Pancreas (tissue), 10 donors: Measurements from ENCODE around the gene TDRKH. TPM values are rescaled to one million over a fixed set of nuclear protein-coding genes. Genes with fewer than 3 reads are reported as not detected.

Source experiments
- ATAC-seq, 4 donors: fragments of 200-7000 bp; cut with Tn5 transposase; one replicate each; pipeline versions ENCODE4 v1.8.0 to v1.9.1; 2020; ENCODE audit warnings: mild to moderate bottlenecking in 4 of 4, moderate library complexity in 4 of 4
- DNase-seq, 6 donors: peaks; one replicate each; pipeline ENCODE4 v3.0.0-alpha.2; 2020
- FAIRE-seq: peaks from 2 replicates; lab custom pipeline; 2012; peaks lifted over from hg19 to GRCh38; lab: Jason Lieb, UNC
- H3K27ac ChIP-seq, 4 donors: fragments of 200-600 bp; sonication (generic); 1 replicate in 3 of 4; 2 replicates in 1 of 4; pipeline versions ENCODE4 v1.5.0 to v1.8.0; 2020
- H3K27me3 ChIP-seq, 4 donors: fragments of 200-600 bp; one replicate each; pipeline ENCODE4 v1.8.0; 2021
- H3K36me3 ChIP-seq, 3 donors: fragments of 200-600 bp; sonication (generic) in 1 of 3; one replicate each; pipeline versions ENCODE4 v1.5.0 to v1.8.0; 2020 to 2021
- H3K4me1 ChIP-seq, 3 donors: fragments of 200-600 bp; one replicate each; pipeline ENCODE4 v1.8.0; 2021
- H3K4me3 ChIP-seq, 4 donors: fragments of 200-600 bp; sonication (generic) in 2 of 4; one replicate each; pipeline versions ENCODE4 v1.5.0 to v1.8.0; 2020 to 2021
- H3K9me3 ChIP-seq, 4 donors: fragments of 200-600 bp; one replicate each; pipeline ENCODE4 v1.8.0; 2021
- WGBS, 2 donors: extraction: QIAGEN DNeasy Blood & Tissue Kit; methylation state at CpG; one replicate each; pipeline ENCODE4 v1.1.7; 2013; 5-methylcytosine and 5-hydroxymethylcytosine counted together
- intact Hi-C, 3 donors: fragments of 100-400 bp; cut with DNase I; formaldehyde crosslinking; loops; one replicate each; pipeline versions ENCODE4 v1.11.1 to v1.14.2; 2022
- polyA plus RNA-seq, 2 donors: library from polyadenylated mRNA; stranded (reverse); fragments of 200-250 nt; gene quantifications; one replicate each; pipeline ENCODE4 v1.2.3, GENCODE V29; 2013
- total RNA-seq, 6 donors: library from RNA; stranded (reverse); fragmentation: NEBNext Ultra II Directional in 4 of 6; extraction: Animal tissue kit (Norgen Biotek cat#: 25700) in 4 of 6; gene quantifications; one replicate each; pipeline versions ENCODE4 v1.2.1 to v1.2.4, GENCODE V29; 2021 to 2023
- TF ChIP-seq, protein P1 (sequence below), 4 donors: fragments of 200-600 bp; sonication (generic) in 3 of 4; IDR thresholded peaks; one replicate each; pipeline versions ENCODE4 v1.5.0 to v1.8.0; 2021; ENCODE audit warnings: antibody characterized with exemption in 4 of 4
- donor health status: healthy with polysubstance abuse.
- donor health status: DM: no; HTN: no; CAD: no; lungs with moderate emphysema.
- donor health status: DM: no; HTN: no; CAD: no.
- donor health status: control.
- donor health status: control.
- donor health status: Bipolar disorder and iron deficiency.
- donor health status: DM: yes; HTN: yes; CAD: no.
- donor health status: DM: no; HTN: no; CAD: no.
- donor health status: DM: no; HTN: no; CAD: no.
- donor health status: DM: yes; HTN: yes; CAD: no.

Gene TDRKH
- total and polyA plus RNA-seq, 8 donors = 2.6 to 7.5 (median 3.7) TPM

DNA sequence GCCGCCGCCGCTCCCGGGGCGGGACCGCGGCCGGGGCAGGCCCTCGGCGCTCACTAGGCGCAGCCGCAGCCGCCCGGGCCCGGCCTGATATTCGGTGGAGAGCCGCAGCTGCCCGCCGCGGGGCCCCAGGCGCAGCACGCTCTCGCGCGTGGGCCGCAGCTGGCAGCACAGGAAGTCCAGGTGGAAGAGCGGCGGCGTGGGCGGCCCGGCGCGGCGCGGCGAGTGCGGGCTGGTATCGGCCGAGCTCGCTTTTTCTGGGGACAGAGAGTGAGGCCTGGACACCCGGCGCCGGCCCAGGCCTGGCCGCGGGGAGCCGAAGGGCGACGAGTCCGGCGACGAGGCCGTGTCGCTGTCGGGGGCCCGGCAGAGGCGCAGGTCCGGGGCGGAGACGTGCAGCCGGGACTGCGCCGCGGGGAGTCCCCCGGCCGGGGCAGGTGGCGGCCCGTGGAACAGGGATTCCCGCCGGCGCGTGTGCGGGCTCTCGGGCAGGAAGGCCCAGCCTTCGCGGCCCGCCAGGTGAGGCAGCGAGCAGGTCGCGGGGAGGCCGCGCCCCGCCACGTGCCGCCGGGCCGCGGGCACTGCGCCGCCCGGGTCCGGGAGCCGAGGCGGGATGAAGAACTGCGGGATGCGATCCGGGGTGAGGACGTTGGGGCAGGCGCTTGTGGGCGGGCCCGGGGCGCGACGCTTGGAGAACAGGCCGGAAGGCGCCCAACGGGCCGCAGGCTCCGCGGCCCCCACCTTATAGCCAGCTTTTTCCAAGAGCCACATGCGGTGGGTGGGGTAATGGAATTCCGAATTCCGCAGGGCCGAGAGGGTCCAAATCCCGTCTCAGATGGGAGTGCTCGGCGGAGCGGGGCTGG lies 48.2 kb upstream of the TDRKH start:
- DNase-seq (peak in 2 of 6 donors; percentile 43 to 59), ATAC-seq (no peak), FAIRE-seq (no peak)
- TF ChIP-seq, protein P1, sequence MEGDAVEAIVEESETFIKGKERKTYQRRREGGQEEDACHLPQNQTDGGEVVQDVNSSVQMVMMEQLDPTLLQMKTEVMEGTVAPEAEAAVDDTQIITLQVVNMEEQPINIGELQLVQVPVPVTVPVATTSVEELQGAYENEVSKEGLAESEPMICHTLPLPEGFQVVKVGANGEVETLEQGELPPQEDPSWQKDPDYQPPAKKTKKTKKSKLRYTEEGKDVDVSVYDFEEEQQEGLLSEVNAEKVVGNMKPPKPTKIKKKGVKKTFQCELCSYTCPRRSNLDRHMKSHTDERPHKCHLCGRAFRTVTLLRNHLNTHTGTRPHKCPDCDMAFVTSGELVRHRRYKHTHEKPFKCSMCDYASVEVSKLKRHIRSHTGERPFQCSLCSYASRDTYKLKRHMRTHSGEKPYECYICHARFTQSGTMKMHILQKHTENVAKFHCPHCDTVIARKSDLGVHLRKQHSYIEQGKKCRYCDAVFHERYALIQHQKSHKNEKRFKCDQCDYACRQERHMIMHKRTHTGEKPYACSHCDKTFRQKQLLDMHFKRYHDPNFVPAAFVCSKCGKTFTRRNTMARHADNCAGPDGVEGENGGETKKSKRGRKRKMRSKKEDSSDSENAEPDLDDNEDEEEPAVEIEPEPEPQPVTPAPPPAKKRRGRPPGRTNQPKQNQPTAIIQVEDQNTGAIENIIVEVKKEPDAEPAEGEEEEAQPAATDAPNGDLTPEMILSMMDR (IDR thresholded peaks at IDR 0.05) = no peak
- no peaks in the 10 kb centered on the region for H3K36me3 ChIP-seq
- H3K4me3 ChIP-seq = peak overlapping the region in 2 of 4 donors; percentile 43 to 47
- intact Hi-C loops = no loop called here
- H3K27ac ChIP-seq = peak overlapping the region in 1 of 4 donors; percentile 93
- peaks cover 29 to 40% (median 40%) of the 10 kb centered on the region in 3 donors for H3K4me1 ChIP-seq
- H3K27me3 ChIP-seq = no peaks in the 10 kb centered on the region
- 60 to 64% methylated on average over 103 to 117 of the region's 117 CpGs for WGBS, 2 donors
- H3K9me3 ChIP-seq = no peaks in the 10 kb centered on the region

DNA sequence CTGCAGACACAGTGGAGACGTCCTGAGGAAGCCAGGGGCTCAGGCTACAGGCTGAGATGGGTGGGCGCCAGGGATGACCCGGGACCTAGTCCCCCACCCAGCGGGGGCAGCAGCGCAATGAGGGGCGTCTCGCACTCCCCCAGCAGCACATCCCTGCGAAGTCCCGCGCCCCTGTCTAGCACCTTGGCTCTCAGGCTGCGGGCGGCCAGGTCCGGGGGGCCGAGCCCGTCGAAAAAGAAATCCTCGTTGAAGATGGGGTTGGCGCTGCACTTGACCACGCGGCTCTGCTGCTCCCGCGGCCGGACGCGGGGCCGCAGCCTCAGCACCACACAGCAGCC lies 47.6 kb upstream of the TDRKH start:
- H3K36me3 ChIP-seq = no peaks in the 10 kb centered on the region
- H3K27ac ChIP-seq = peak overlapping the region; percentile 59 to 92 (median 84)
- TF ChIP-seq, protein P1 (IDR thresholded peaks at IDR 0.05) = no peak
- DNase-seq (peak in 1 of 6 donors; percentile 74), FAIRE-seq (no peak), ATAC-seq (no peak)
- H3K4me1 ChIP-seq = peaks cover 34 to 44% (median 44%) of the 10 kb centered on the region in 3 donors
- H3K4me3 ChIP-seq = no peak overlapping the region
- intact Hi-C loops = no loop called here
- no peaks in the 10 kb centered on the region for H3K27me3 ChIP-seq
- 54 to 55% methylated on average over 26 of the region's 26 CpGs for WGBS, 2 donors
- no peaks in the 10 kb centered on the region for H3K9me3 ChIP-seq

DNA sequence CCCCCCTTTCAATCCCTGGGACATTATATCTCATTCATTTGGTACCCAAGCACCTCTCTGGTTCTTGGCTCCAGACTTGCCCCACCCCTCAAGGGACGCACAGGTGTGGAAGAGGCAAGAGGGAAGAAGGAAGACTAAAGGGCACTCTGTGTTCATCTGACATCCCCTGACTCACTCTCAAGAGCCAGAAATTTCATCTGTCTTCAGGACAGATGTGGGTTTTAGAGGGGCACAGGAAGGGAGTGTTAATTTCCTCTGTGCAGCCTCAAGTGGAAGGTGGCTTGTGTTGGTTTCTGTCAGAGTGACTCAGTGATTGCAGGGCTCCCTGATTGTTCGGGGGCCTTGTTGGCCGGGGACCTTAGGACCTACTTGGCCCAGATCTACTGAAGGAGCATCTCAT lies 46.9 kb upstream of the TDRKH start:
- H3K36me3 ChIP-seq = no peaks in the 10 kb centered on the region
- peak overlapping the region; percentile 59 to 92 (median 84) for H3K27ac ChIP-seq
- intact Hi-C loops = no loop called here
- peaks cover 38 to 46% (median 46%) of the 10 kb centered on the region in 3 donors for H3K4me1 ChIP-seq
- DNase-seq (no peak), ATAC-seq (no peak), FAIRE-seq (no peak)
- H3K27me3 ChIP-seq = no peaks in the 10 kb centered on the region
- no peaks in the 10 kb centered on the region for H3K9me3 ChIP-seq
- H3K4me3 ChIP-seq = no peak overlapping the region
- TF ChIP-seq, protein P1 (IDR thresholded peaks at IDR 0.05) = no peak
- WGBS, 2 donors = 33 to 40% methylated on average over 3 of the region's 3 CpGs

DNA sequence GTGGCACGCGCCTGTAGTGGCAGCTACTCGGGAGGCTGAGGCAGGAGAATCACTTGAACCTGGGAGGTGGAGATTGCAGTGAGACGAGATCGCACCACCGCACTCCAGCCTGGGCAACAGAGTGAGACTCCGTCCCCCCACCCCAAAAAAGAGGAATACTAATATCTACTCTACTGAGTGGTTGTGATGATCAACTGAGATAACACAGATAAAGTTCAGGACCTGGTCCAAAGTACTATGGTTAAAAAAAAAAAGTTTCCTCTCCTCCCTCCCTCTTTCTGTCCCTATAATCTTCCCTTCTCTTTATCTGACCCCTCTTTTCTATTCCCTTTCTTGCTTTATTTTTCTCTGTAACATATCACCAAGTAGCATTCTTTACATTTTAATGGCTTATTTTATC lies 45.3 kb upstream of the TDRKH start:
- no peak for FAIRE-seq
- peak overlapping the region; percentile 70 to 92 (median 82) for H3K27ac ChIP-seq

More for the DNA sequence above, 45.3 kb upstream of the TDRKH start:
- DNase-seq = no peak
- Histone ChIP-seq H3K4me3 (no peak overlapping the region), H3K27me3 (no peaks in the 10 kb centered on the region), H3K36me3 (no peaks in the 10 kb centered on the region), H3K9me3 (no peaks in the 10 kb centered on the region), H3K4me1 (peaks cover 39 to 46% (median 40%) of the 10 kb centered on the region in 3 donors)
- ATAC-seq = no peak
- intact Hi-C loops = no loop called here
- 90 to 91% methylated on average over 7 of the region's 7 CpGs for WGBS, 2 donors
- TF ChIP-seq, protein P1 (IDR thresholded peaks at IDR 0.05) = no peak
